Measurements from ENCODE around the gene HIC1. TPM values are rescaled to one million over a fixed set of nuclear protein-coding genes. Genes with fewer than 3 reads are reported as not detected.
A peak's percentile ranks its signal among the peaks of the same experiment; 100 is the strongest.

The HIC1 gene
- total and polyA plus RNA-seq, 9 of the 15 experiments (the other 6 are each of a cell fraction or from before 2014, with no cell fraction given), result 0.01 to 2.5 (median 0.18) TPM

- TF ChIP-seq CTBP1 (IDR thresholded peaks at IDR 0.05; ENCODE audit: borderline replicate concordance), result peak; percentile 55
- TF ChIP-seq CBX1 (IDR thresholded peaks at IDR 0.05; ENCODE audit: low read depth), result 0 out of 2 replicates have a peak, but pooled peaks have one; percentile 9
- peak in 1 of 3 experiments; percentile 33 for TF ChIP-seq YY1 (IDR thresholded peaks at IDR 0.05; ENCODE audit: borderline replicate concordance in 1 of 3, control insufficient read depth in 1 of 3, extremely low read depth in 1 of 3, insufficient read depth in 3 of 3, insufficient read length in 1 of 3, insufficient replicate concordance in 2 of 3, low read depth in 1 of 3, low read length in 2 of 3)
- TF ChIP-seq ZC3H4 (CRISPR knock-in tag; IDR thresholded peaks at IDR 0.05; ENCODE audit: borderline replicate concordance), result no peak
- TF ChIP-seq CTCF (IDR thresholded peaks at IDR 0.05 in 2 of 3, conservative IDR thresholded peaks at IDR 0.05 in 1 of 3; ENCODE audit: insufficient read depth in 2 of 3, low read depth in 1 of 3, low read length in 3 of 3), result peak; percentile 46 to 62 (median 56); a peak in 5 of 6 replicates
- no peak for TF ChIP-seq MYC (IDR thresholded peaks at IDR 0.05; ENCODE audit: low read depth, low read length)
- no peak for TF ChIP-seq MYC (CRISPR knock-in tag; IDR thresholded peaks at IDR 0.05; ENCODE audit: borderline replicate concordance, low read depth)
- no peak for TF ChIP-seq CREM (IDR thresholded peaks at IDR 0.05; ENCODE audit: low read depth)
- TF ChIP-seq PML (IDR thresholded peaks at IDR 0.05; ENCODE audit: low read length), result no peak
- TF ChIP-seq CCNT2 (IDR thresholded peaks at IDR 0.05; ENCODE audit: borderline replicate concordance, extremely low read depth, insufficient read length, low read depth, low read length), result peak; percentile 15
- no peak for TF ChIP-seq HDAC8 (tag; IDR thresholded peaks at IDR 0.05)
- no peak for TF ChIP-seq RBM39 (optimal IDR thresholded peaks at IDR 0.05; ENCODE audit: low read depth, low read length)
- peak; percentile 48 for TF ChIP-seq RBFOX2 (IDR thresholded peaks at IDR 0.05; ENCODE audit: low read depth, low read length)
- no peak for TF ChIP-seq UBTF (IDR thresholded peaks at IDR 0.05; ENCODE audit: borderline replicate concordance in 1 of 2, low read depth in 2 of 2, low read length in 2 of 2)
- TF ChIP-seq CTCFL (IDR thresholded peaks at IDR 0.05; ENCODE audit: borderline replicate concordance, insufficient read depth, low read depth, low read length, poor library complexity, severe bottlenecking), result peak; percentile 57
- no peak for TF ChIP-seq ZNF274 (IDR thresholded peaks at IDR 0.05; ENCODE audit: borderline replicate concordance, low read depth, low read length)
- no peak for TF ChIP-seq RBM15 (IDR thresholded peaks at IDR 0.05; ENCODE audit: insufficient read depth, low read length)
- TF ChIP-seq KAT8 (IDR thresholded peaks at IDR 0.05; ENCODE audit: low read depth), result no peak
- no peak for TF ChIP-seq E2F5 (CRISPR knock-in tag; IDR thresholded peaks at IDR 0.05)
These were observed at the start of gene HIC1 (continued) for GRCh38 chr17:2054512-2055291.

Measured in K562 (cell line).